ENCODE data around the gene TBL2.
A peak's percentile ranks its signal among the peaks of the same experiment; 100 is the strongest.
"Not testable (repeated sequence)": the region's sequence is repeated elsewhere in the genome, so short reads cannot be mapped to it uniquely, and the experiment has no call there.

TBL2 gene

GRCh38 chr7:73578342-73579128, at the start of gene TBL2:
Gene TBL2, minus strand, starts transcription at chr7:73578579. Its CDS starts 30 bp downstream, at chr7:73578549.
- peak; percentile 95 for DNase-seq

- DNase-seq = peak; percentile 43
Measured at GRCh38 chr7:73626814-73627213, 48.4 kb upstream of the TBL2 start.

GRCh38 chr7:73625276-73625675, 46.9 kb upstream of the TBL2 start:
- no peak for DNase-seq

GRCh38 chr7:73624669-73625001, 46.3 kb upstream of the TBL2 start:
- DNase-seq = no peak

GRCh38 chr7:73623798-73624668, 45.7 kb upstream of the TBL2 start, which contains the start of gene MLXIPL:
Gene MLXIPL, minus strand, starts transcription at chr7:73624522. Its CDS starts 30 bp downstream, at chr7:73624492.
- peak; percentile 44 for DNase-seq

- DNase-seq = peak; percentile 26
Measured at GRCh38 chr7:73622909-73623797, 44.8 kb upstream of the TBL2 start.

- no peak for DNase-seq
Measured at GRCh38 chr7:73622527-73622908, 44.1 kb upstream of the TBL2 start.

- no peak for DNase-seq
Measured at GRCh38 chr7:73621168-73622063, 43.0 kb upstream of the TBL2 start.

GRCh38 chr7:73619394-73619793, 41.0 kb upstream of the TBL2 start:
- DNase-seq = not testable (repeated sequence)

- DNase-seq = no peak
Measured at GRCh38 chr7:73618538-73618937, 40.2 kb upstream of the TBL2 start.

GRCh38 chr7:73617520-73617919, 39.1 kb upstream of the TBL2 start:
- not testable (repeated sequence) for DNase-seq

- DNase-seq = no peak
Measured at GRCh38 chr7:73615886-73616285, 37.5 kb upstream of the TBL2 start.

- DNase-seq = not testable (repeated sequence)
Measured at GRCh38 chr7:73614937-73615336, 36.6 kb upstream of the TBL2 start.

- peak; percentile 34 for DNase-seq
Measured at GRCh38 chr7:73613954-73614735, 35.8 kb upstream of the TBL2 start.

- peak; percentile 62 for DNase-seq
Measured at GRCh38 chr7:73612598-73613269, 34.4 kb upstream of the TBL2 start.

GRCh38 chr7:73611017-73611555, 32.7 kb upstream of the TBL2 start:
- DNase-seq = no peak

GRCh38 chr7:73610105-73610504, 31.7 kb upstream of the TBL2 start:
- no peak for DNase-seq

- DNase-seq = not testable (repeated sequence)
Measured at GRCh38 chr7:73607692-73607983, 29.3 kb upstream of the TBL2 start.

- DNase-seq = peak; percentile 40
Measured at GRCh38 chr7:73606801-73607691, 28.7 kb upstream of the TBL2 start.

Measured in NCI-H226 (cell line).